GM21390 (cell line): Measurements from ENCODE around the gene KRT83.
"Not testable (repeated sequence)": the region's sequence is repeated elsewhere in the genome, so short reads cannot be mapped to it uniquely, and the experiment has no call there.

Experiments
- ATAC-seq: cut with Tn5 transposase; IDR thresholded peaks from one replicate; pipeline ENCODE4 v1.9.1; 2021; ENCODE audit not compliant: unreplicated experiment

Gene KRT83

DNA sequence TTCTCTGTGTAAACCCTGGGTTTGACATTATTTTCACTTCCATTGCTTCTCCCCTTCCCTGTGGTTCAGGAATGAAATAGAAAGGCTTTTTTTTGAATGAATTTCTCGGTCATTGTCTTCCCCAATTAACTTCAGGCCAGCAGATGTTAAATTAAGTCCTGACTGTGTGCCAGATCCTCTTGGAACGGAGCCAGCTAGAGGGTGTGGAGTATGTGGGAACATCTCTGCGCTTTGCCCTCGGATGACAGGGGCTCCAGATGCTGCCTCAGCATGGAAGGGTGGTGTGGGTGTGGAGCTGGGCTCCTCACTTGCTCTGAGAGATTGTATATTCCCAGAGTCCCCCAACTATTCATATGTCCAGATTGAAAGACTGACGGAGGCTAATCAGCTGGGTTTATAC is 33.0 kb upstream of the KRT83 start:
- ATAC-seq: no peak

- no peak for ATAC-seq
These were observed 32.6 kb upstream of the KRT83 start for GRCh38 chr12:52353766-52354165.

- ATAC-seq: no peak
These were observed 31.8 kb upstream of the KRT83 start for GRCh38 chr12:52352951-52353350.

- ATAC-seq: no peak
These were observed 30.2 kb upstream of the KRT83 start for GRCh38 chr12:52351196-52352059.

DNA sequence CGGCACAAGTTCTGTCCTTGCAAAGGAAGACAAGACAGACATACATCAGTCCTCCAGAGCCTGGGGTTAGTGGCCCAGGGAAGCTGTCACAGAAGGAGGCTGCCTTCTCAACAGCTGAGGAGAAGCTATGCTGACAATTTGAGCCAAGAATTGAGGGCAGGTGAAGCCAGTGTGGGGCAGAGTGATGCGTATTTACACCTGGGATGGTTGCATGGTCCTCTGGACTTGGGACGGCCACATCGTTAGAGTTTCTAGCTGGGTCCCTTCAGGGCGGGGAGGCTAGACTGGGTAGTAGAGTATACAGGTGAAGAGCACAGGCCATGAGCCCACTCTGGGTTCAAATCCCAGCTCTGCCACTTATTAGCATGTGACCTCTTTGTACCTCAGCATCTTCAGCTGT is 29.6 kb upstream of the KRT83 start:
- ATAC-seq: no peak

DNA sequence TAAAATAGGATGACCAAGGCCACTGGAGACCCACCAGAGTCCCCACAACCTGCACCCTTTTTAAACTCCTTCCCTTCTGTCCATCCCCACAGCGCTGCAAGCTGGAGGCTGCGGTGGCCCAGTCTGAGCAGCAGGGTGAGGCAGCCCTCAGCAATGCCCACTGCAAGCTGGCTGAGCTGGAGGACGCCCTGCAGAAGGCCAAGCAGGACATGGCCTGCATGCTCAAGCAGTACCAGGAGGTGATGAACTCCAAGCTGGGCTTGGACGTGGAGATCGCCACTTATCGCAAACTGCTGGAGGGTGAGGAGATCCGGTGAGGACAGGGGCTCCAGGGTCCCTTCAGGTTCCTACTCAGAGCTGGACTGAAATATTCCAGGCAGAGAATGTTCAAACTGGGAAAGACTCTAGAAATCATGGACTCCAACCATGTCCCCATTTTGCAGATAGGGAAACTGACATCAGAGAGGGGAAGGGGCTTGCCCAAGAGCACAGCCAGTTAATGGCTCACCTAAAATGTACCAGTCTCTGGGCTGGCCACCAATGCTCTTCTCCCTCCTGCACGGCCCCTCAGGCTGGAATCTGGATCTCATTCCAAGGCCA is 28.9 kb upstream of the KRT83 start:
- ATAC-seq: no peak

- no peak for ATAC-seq
These were observed 28.0 kb upstream of the KRT83 start for GRCh38 chr12:52349196-52349595.

GRCh38 chr12:52347551-52348510 is 26.6 kb upstream of the KRT83 start:
- ATAC-seq: no peak

DNA sequence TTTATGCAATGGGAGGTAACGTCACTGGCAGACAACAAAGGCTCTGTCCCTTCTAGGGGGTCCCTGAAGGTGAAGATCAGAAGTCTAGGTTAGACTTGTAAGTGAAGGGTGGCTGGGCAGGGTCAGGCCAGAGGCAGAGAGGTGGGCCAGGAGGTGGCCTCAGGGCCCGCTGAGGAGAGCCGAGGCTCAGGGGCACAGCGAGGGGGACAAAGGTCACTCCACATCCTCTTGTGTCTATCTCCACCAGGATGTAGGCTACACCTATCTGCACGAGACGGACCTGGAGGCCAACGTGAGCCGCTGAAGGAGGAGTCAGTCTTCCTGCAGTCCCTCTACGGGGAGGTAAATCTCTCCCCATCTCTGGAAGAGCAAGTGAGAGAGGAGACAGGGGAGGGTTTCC is 25.8 kb upstream of the KRT83 start:
- ATAC-seq: no peak

DNA sequence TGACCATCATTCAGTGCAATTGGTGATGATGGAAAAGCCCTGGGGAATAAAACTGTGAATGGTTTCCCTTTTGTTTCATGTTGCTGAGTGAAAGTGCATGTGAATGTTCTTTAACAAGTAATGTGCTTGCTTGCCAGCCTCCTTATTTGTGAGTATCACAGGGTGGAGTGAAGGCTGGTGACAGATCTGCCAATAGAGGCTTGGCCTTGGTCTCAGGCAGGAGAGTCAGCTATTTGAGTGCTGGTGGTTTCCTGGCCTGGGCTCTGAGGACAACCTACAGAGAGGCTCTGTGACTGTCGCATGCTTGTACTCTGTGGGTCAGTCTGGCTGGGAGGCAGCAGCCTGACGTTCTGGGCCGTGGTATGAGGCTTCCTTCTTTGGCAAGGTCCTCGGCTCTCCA is 25.4 kb upstream of the KRT83 start:
- ATAC-seq: no peak

DNA sequence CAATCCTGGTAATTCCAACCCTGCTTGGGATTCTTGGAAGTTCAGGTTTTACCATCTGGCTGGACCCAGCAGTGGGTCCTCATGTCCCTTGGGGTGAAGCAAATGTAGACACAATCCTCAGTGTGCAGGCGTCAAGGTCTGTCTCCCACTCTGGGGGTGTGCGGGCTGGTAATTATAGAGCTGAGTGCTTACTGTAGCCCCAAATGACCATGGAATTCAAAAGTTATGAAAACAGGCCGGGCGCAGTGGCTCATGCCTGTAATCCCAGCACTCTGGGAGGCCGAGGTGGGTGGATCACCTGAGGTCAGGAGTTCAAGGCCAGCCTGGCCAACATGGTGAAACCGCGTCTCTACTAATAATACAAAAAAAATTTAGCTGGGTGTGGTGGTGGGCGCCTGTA is 23.8 kb upstream of the KRT83 start:
- not testable (repeated sequence) for ATAC-seq

- ATAC-seq: no peak
These were observed 22.9 kb upstream of the KRT83 start for GRCh38 chr12:52344111-52344510.

GRCh38 chr12:52343550-52343949 is 22.4 kb upstream of the KRT83 start:
- no peak for ATAC-seq

GRCh38 chr12:52342781-52343490 is 21.7 kb upstream of the KRT83 start:
- no peak for ATAC-seq

DNA sequence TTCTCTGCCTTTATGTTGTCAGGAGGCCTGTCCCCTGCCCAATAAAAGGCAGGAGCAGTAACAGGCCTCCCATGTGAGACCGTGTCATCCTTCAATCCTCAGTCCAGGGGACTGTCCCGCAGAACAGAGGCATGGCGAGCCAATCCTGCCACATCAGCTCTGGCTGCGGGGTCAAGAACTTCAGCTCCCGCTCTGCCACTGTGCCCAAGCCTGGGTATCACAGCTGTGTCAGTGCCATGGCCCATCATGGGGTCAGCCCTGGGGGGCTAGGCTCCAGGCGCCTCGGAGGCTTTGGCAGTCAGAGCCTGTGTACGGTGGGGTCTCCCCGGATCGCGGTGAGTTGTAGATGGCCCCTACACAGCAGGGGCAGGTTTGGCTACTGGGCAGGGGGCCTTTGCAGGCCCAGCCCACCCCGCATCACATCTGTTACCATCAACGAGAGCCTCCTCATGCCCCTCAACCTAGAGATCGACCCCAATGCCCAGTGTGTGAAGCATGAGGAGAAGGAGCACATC is 19.9 kb upstream of the KRT83 start:
- ATAC-seq: no peak

- no peak for ATAC-seq
These were observed 17.2 kb upstream of the KRT83 start for GRCh38 chr12:52338241-52338960.

- no peak for ATAC-seq
These were observed 15.9 kb upstream of the KRT83 start for GRCh38 chr12:52337054-52337453.

DNA sequence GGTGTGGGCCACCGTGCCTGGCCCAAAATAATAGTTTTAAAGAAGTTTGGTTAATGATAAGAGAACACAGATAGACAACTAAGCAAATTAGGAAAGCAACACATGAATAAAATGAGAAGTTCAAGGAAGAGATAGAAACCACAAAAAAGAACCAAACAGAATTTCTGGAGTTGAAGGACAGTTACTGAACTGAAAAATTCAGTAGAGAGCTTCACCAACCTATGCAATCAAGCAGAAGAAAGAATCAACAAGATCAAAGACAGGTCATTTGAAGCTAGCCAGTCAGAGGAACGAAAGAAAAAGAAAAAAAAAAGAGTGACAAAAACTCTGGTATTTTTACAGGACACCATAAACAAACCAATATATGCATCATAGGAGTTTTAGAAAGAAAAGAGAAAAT is 15.4 kb upstream of the KRT83 start:
- no peak for ATAC-seq

- ATAC-seq: no peak
These were observed 14.5 kb upstream of the KRT83 start for GRCh38 chr12:52335598-52336262.
